ENCODE data around the gene HIF3A.

The HIF3A gene

DNA sequence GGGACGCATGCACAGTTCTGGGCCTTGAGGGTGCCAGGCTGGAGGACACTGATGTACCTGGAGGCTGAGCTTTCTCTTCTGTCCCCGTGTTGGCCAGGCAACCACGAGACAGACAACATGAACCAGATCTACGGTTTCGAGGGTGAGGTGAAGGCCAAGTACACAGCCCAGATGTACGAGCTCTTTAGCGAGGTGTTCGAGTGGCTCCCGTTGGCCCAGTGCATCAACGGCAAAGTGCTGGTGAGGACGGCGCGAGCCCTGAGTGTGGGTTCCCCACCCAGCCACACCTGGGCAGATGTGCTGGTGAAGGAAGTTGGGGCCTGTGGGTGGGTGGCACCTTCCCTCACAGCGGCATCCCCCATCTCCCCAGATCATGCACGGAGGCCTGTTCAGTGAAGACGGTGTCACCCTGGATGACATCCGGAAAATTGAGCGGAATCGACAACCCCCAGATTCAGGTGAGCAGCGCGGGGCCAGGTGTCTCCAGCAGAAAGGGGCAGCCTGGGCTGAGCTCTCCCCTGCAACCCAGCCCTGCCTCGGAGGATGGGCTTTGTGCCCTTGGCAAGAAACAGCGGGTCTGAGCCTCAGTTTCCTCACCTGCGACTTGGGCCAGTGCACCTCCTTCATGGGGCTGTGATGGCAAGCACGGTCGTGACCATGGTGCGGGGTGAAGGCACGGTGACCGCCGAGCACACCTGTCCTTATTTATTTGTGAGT is 90.3 kb downstream of the HIF3A start:
- no peak for DNase-seq

DNA sequence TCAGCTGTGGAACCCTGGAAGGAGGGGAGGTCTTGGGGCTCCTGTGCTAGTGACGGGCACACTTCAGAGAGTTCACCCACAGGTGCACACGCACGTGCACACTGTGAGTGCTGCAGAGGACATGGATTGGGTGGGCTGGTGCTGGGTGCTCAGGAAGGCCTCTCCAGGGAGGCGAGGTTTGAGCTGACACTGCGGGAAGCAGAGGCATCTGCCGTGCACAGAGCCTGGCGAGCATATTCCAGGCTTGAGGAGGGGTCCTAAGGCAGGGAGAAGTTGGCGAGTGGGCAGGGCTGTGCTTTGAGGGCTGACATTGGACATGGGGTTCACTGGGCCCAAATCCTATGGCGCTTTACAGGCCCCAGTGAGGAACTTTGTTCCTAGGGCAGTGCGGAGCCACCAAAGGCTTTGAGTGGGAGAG is 90.9 kb downstream of the HIF3A start:
- no peak for DNase-seq

GRCh38 chr19:46388311-46389095 is 91.7 kb downstream of the HIF3A start:
- DNase-seq, result no peak

- DNase-seq, result no peak
Observed at GRCh38 chr19:46390121-46390858, 93.4 kb downstream of the HIF3A start.

GRCh38 chr19:46390866-46391265 is 94.0 kb downstream of the HIF3A start:
- no peak for DNase-seq

- no peak for DNase-seq
Observed at GRCh38 chr19:46391296-46392251, 94.7 kb downstream of the HIF3A start.

- DNase-seq, result no peak
Observed at GRCh38 chr19:46392252-46392801, 95.5 kb downstream of the HIF3A start.

- DNase-seq, result no peak
Observed at GRCh38 chr19:46392837-46393236, 96.0 kb downstream of the HIF3A start.

Measured in Kasumi-1 (cell line).